ENCODE measurements around the gene ATP10A.

DNA sequence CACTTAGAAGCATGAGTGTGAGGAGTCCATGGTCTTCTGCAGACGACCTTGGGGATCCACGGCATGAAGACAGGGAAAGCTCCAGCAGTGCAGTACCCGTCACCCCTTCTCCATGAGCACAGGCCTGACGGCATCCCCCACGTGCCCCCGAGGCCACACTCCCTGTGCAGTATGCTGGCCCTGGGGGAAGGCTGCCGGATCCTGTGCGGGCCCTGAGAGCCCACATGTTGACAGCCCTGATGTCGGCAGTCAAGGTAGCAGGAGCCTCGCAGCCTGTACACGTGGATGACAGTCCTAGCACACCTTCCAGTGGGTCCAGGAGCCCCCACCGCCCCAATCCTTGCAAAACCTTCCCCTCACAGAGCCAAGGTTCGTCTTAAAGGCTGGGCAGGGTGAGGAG lies 195.3 kb downstream of the ATP10A start:
- TF ChIP-seq ZFP30 (CRISPR knock-in tag; IDR thresholded peaks at IDR 0.05) (no peak), ESRRG (CRISPR knock-in tag; IDR thresholded peaks at IDR 0.05) (no peak), TOX (CRISPR knock-in tag; IDR thresholded peaks at IDR 0.05; ENCODE audit: borderline replicate concordance) (no peak), SNAI2 (CRISPR knock-in tag; IDR thresholded peaks at IDR 0.05) (no peak), ARNTL (CRISPR knock-in tag; IDR thresholded peaks at IDR 0.05; ENCODE audit: borderline replicate concordance, low read depth) (no peak)
- TF ChIP-seq, protein P1, sequence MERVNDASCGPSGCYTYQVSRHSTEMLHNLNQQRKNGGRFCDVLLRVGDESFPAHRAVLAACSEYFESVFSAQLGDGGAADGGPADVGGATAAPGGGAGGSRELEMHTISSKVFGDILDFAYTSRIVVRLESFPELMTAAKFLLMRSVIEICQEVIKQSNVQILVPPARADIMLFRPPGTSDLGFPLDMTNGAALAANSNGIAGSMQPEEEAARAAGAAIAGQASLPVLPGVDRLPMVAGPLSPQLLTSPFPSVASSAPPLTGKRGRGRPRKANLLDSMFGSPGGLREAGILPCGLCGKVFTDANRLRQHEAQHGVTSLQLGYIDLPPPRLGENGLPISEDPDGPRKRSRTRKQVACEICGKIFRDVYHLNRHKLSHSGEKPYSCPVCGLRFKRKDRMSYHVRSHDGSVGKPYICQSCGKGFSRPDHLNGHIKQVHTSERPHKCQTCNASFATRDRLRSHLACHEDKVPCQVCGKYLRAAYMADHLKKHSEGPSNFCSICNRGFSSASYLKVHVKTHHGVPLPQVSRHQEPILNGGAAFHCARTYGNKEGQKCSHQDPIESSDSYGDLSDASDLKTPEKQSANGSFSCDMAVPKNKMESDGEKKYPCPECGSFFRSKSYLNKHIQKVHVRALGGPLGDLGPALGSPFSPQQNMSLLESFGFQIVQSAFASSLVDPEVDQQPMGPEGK (CRISPR knock-in tag; IDR thresholded peaks at IDR 0.05; ENCODE audit: borderline replicate concordance), result no peak
